ENCODE data around the gene PTTG1IP.

DNA sequence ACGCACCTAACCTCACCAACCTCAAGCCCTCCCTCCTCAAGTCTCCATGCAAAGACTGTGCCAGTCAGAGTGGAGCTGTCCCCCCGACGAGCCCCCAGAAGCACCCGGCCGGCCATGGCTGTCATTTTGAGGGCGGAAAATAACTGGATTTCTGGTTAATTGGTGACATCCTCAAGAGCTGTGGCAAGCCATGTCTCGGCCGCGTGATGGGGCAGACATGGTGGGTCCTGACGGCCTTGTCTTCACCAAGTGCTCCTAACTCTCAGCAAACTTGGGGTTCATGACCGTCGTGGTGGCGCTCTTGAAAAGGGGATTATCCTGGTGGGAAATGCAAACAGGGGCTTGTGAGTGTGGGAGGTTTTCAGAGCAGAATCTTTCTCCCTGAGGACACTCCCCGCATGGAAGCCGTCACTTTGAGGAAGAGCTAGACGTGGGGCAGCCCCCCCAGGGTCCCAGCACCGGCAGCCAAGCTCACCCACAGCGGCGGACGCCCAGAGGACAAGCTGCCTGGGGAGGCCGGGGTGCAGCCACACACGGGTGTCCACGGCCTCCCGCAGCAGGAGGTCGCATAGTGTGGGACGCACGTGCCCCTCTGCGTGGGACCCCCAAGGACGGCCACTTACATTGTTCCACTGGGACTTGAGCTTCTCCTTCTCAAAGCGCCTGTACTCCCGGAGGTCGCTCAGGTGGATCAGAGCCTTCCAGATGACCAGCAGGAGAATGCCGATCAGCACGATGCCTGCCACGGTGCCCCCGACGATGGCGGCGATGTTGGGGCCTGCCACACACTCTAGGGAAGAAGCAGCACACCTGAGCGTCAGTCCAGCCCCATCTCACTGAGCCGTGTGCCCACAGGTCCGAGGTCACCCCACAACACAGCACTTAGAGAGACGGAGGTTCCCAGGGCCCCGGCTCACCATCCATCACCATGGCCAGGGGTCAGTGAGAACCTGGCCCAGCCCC lies 12.9 kb upstream of the PTTG1IP start:
- TF ChIP-seq, protein P1, sequence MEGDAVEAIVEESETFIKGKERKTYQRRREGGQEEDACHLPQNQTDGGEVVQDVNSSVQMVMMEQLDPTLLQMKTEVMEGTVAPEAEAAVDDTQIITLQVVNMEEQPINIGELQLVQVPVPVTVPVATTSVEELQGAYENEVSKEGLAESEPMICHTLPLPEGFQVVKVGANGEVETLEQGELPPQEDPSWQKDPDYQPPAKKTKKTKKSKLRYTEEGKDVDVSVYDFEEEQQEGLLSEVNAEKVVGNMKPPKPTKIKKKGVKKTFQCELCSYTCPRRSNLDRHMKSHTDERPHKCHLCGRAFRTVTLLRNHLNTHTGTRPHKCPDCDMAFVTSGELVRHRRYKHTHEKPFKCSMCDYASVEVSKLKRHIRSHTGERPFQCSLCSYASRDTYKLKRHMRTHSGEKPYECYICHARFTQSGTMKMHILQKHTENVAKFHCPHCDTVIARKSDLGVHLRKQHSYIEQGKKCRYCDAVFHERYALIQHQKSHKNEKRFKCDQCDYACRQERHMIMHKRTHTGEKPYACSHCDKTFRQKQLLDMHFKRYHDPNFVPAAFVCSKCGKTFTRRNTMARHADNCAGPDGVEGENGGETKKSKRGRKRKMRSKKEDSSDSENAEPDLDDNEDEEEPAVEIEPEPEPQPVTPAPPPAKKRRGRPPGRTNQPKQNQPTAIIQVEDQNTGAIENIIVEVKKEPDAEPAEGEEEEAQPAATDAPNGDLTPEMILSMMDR (IDR thresholded peaks at IDR 0.05): no peak
- TF ChIP-seq POLR2AphosphoS5 (IDR thresholded peaks at IDR 0.05): no peak
- no peak for TF ChIP-seq POLR2A (IDR thresholded peaks at IDR 0.05)
- TF ChIP-seq EP300 (IDR thresholded peaks at IDR 0.05): no peak

All from upper lobe of left lung (tissue), 4 donors.